BJ (cell line): ENCODE measurements around the gene SLC5A2. TPM values are rescaled to one million over a fixed set of nuclear protein-coding genes. Genes with fewer than 3 reads are reported as not detected.

Experiments used
- CTCF ChIA-PET: fragments of 350-600 bp; formaldehyde crosslinking; extraction: SDS; loops from one replicate; lab custom pipeline; 2021; ENCODE audit warnings: antibody characterized with exemption, inconsistent platforms; lab: Yijun Ruan, JAX
- POLR2A ChIA-PET: fragments of 300-600 bp; sonication (Branson Sonifier 250); formaldehyde crosslinking; extraction: SDS; loops from one replicate; lab custom pipeline; 2021; ENCODE audit warnings: antibody characterized with exemption; lab: Charles Lee
- DNase-seq: peaks from one replicate; pipeline ENCODE4 v3.0.0-alpha.2; 2011; ENCODE audit warnings: low read depth
- H3K27me3 ChIP-seq: 2 replicates; pipeline ENCODE4 v1.6.0; 2011; ENCODE audit warnings: low read length; ENCODE audit not compliant: control insufficient read depth, insufficient read depth
- H3K36me3 ChIP-seq: 2 replicates; pipeline ENCODE4 v1.5.1; 2011; ENCODE audit warnings: low read length; ENCODE audit not compliant: control insufficient read depth, insufficient read depth
- H3K4me3 ChIP-seq: 2 replicates; pipeline ENCODE4 v1.5.1; 2011; ENCODE audit warnings: low read depth, mild to moderate bottlenecking, control low read depth, low read length
- CTCF ChIP-seq: IDR thresholded peaks from 2 replicates; pipeline ENCODE4 v1.5.1; 2011; ENCODE audit warnings: low read depth, mild to moderate bottlenecking, control low read depth, inconsistent platforms, low read length, moderate library complexity; ENCODE audit not compliant: insufficient read depth
- polyA plus RNA-seq: library from polyadenylated mRNA; depleted of rRNA; stranded (reverse); fragments of >200 nt; gene quantifications from 2 replicates; pipeline ENCODE4 v1.2.3, GENCODE V29; 2011

The SLC5A2 gene
- polyA plus RNA-seq, 1 experiment: not detected

- Histone ChIP-seq H3K36me3 (peaks cover 27% of the 10 kb centered on the region), H3K4me3 (no peak overlapping the region), H3K27me3 (no peaks in the 10 kb centered on the region)
- DNase-seq: no peak
- CTCF ChIA-PET: no interaction called here
- POLR2A ChIA-PET: no interaction called here
- no peak for TF ChIP-seq CTCF
Observed at GRCh38 chr16:31464781-31465260, 18.1 kb upstream of the SLC5A2 start.

- no peak for DNase-seq
- Histone ChIP-seq H3K36me3 (peaks cover 27% of the 10 kb centered on the region), H3K4me3 (no peak overlapping the region), H3K27me3 (no peaks in the 10 kb centered on the region)
- TF ChIP-seq CTCF: no peak
- CTCF ChIA-PET: no interaction called here
- POLR2A ChIA-PET: no interaction called here
Observed at GRCh38 chr16:31465788-31466370, 17.0 kb upstream of the SLC5A2 start.

- CTCF ChIA-PET: no interaction called here
- no peak for DNase-seq
- POLR2A ChIA-PET: no interaction called here
- H3K27me3 ChIP-seq: no peaks in the 10 kb centered on the region
- H3K4me3 ChIP-seq: no peak overlapping the region
- no peak for TF ChIP-seq CTCF
- peaks cover 27% of the 10 kb centered on the region for H3K36me3 ChIP-seq
Observed at GRCh38 chr16:31466381-31466841, 16.5 kb upstream of the SLC5A2 start.

GRCh38 chr16:31467151-31467773 is 15.7 kb upstream of the SLC5A2 start:
- Histone ChIP-seq H3K4me3 (no peak overlapping the region), H3K36me3 (peaks cover 21% of the 10 kb centered on the region), H3K27me3 (no peaks in the 10 kb centered on the region)
- TF ChIP-seq CTCF: no peak
- ChIA-PET CTCF (no interaction called here), POLR2A (no interaction called here)
- DNase-seq: no peak

GRCh38 chr16:31467858-31468257 is 15.1 kb upstream of the SLC5A2 start:
- Histone ChIP-seq H3K27me3 (no peaks in the 10 kb centered on the region), H3K4me3 (no peak overlapping the region), H3K36me3 (peaks cover 15% of the 10 kb centered on the region)
- ChIA-PET POLR2A (no interaction called here), CTCF (interaction anchor here (4.8 kb wide), 1 partner anchor 8 kb away, joined by 52 read pairs; the partner anchor contains the start of gene ARMC5)
- DNase-seq: no peak
- TF ChIP-seq CTCF: no peak
